Measurements from ENCODE around the gene POTEC.
"Not testable (repeated sequence)": the region's sequence is repeated elsewhere in the genome, so short reads cannot be mapped to it uniquely, and the experiment has no call there.

POTEC gene

DNA sequence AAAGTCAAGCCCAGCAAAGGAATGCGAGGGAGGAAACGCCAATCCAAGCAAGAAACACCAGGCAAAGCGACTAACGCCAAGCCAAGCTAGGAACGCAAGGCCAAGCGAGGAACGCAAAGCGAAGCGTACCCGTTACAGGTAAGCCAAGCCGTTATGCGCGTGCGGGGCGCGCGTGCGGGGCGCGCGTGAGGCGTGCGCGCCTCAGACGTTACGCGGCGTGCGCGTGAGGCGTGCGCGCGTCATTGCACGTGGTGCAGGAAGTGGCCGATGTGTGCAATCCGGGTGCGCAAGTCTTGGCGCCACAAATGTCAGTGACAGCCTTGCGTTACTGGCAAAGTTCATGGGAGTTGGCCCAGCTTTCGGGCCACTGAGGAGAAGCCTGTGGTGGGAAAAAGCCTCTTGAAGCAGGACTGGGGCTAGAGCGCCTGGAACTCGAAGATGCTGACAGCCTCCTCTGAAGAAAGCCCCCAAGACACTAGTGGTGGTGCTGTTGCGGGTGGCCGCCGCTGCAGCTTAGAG is at the start of gene POTEC:
POTEC (minus strand) TSS at position 155 of the 519 bp plus-strand sequence. CDS start 454 bp downstream, outside the sequence.
- DNase-seq (ENCODE audit: insufficient read length, low spot score); FAIRE-seq: not testable (repeated sequence)

GRCh38 chr18:14577971-14578370 is 34.6 kb upstream of the POTEC start:
- no peak for FAIRE-seq

GRCh38 chr18:14559502-14559901 is 16.1 kb upstream of the POTEC start:
- DNase-seq (ENCODE audit: insufficient read length, low spot score); FAIRE-seq: not testable (repeated sequence)

More at GRCh38 chr18:14577971-14578370, 34.6 kb upstream of the POTEC start:
- DNase-seq (ENCODE audit: insufficient read length, low spot score), result no peak

GRCh38 chr18:14531659-14532058 is 11.7 kb downstream of the POTEC start:
- not testable (repeated sequence) for FAIRE-seq; DNase-seq (ENCODE audit: insufficient read length, low spot score)

DNA sequence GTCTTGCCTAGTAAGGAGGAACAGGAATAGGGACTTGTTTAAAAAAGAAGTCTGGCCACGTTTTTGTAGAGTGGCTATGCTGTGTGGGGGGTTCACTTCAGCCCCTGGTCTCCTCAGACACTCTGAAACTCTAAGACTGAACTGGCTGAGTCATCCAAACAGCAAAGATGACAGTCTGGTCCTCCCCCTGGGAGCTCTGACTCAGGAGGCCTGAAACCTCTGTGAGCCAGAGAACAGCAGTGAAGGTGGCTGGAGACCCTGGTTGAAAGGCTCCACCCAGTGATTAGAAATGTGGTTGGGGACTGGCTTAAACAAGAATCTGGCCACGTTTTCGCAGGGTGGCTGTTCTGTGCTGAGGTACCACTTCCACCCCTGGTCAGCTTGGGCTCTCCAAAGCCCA is 32.7 kb downstream of the POTEC start:
- not testable (repeated sequence) for FAIRE-seq; DNase-seq (ENCODE audit: insufficient read length, low spot score)

DNA sequence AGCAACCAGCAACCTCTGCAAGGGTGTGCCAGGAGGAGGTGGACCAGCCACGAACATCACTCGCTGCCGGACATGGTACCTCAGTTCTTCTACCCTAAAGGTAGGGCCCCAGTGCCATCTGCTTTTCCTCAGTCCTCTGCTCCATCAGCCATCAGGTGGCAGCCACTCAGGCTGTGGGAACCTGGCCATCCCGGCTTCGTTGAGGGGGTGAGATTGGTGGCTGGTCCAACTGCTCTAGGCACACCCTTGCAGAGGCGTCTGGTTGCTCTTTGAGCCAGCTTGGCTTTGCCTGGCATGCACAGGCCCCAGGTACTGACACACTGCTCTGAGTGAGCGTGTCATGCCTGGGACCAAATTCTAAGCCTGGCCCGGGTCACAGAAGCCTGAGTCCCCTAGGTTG is 39.7 kb downstream of the POTEC start:
- not testable (repeated sequence) for FAIRE-seq; DNase-seq (ENCODE audit: insufficient read length, low spot score)

DNA sequence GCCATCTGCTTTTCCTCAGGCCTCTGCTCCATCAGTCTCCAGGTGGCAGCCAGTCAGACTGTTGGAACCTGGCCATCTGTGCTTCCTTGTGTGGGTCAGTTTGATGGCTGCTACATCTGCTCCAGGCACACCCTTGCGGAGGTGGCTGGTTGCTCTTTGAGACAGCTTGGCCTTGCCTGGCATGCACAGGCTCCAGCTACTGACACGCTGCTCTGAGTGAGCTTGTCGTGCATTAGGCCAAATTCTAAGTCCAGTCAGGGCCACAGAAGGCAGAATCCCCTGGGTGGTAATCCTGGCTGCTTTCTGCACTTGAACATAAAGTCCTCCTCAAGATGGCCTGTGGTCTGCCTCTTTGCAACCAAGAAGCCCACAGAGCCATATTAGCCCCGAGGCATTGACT is 41.5 kb downstream of the POTEC start:
- not testable (repeated sequence) for FAIRE-seq; DNase-seq (ENCODE audit: insufficient read length, low spot score)

DNA sequence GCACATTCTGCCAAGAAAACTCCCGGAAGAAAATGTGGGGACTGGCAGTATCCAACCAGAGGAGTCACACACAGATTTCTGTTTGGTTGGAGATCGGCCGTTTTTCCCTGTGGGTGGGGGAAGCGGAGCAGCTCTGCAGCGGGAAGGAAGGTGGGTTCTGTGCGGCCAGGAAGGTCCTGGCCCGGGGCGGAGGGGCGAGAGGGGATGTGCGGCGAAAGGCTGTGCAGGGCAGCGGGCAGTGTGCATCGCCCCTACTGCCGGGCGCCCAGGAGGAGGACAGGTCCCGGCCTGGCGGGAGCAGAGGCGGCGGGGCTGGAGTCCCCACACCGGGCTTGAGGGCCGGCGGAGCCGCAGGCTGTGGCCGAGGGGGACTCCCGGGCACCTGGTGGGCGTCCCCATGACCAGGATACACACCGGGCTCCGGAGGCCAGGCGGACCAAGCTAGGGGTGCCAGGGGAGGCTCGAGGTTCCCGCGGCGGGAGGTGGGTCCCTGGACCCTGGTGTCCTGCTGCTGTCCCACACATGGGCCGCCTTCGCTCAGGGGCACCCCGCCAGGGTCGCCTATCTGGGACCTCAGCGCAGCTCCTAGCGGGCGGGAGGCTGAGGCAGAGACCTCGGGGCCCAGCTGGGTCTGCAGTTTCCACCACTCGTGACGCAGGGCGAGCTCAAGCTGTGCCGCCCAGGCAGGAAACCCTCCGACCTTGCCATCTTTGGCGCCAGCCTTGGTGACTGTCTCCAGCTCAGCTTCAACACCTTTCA is 54.0 kb downstream of the POTEC start:
- not testable (repeated sequence) for DNase-seq (ENCODE audit: insufficient read length, low spot score); FAIRE-seq

GRCh38 chr18:14488789-14489188 is 54.6 kb downstream of the POTEC start:
- not testable (repeated sequence) for DNase-seq (ENCODE audit: insufficient read length, low spot score); FAIRE-seq

DNA sequence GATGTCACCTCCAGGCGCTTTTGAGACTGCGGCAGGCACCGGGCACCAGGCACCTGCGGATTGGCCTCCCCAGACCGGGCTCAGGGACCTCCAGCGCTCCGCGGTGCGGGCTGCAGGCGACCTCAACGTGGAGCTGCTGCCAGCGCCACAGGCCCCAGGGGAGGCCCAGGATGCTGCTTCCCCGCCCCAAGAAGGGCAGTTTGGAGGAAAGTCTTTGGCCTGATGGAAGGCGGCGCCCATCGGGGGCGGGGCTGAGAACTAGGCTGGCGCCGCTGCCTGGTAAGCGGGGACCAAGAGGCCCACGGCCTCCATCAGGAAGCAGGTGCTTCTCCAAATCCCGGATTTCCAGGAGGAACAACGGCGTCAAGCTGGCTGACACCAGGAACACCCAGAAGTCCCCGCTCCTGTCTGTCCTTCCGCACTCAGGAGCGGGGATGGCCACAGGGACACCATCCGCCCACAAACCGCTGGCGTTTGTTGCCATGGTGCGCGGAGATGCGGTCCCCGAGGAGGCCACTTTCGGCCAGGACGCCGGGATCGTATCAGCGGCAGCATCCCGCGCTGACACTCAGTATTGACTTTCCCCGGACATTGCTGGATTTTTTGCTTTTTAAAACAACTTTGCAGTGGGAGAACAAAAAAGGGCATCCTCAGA is 56.3 kb downstream of the POTEC start:
- not testable (repeated sequence) for FAIRE-seq; DNase-seq (ENCODE audit: insufficient read length, low spot score)

- not testable (repeated sequence) for FAIRE-seq; DNase-seq (ENCODE audit: insufficient read length, low spot score)
Observed at GRCh38 chr18:14479076-14479475, 64.3 kb downstream of the POTEC start.

- DNase-seq (ENCODE audit: insufficient read length, low spot score), result not testable (repeated sequence)
Observed at GRCh38 chr18:14475520-14475919, 67.9 kb downstream of the POTEC start.

DNA sequence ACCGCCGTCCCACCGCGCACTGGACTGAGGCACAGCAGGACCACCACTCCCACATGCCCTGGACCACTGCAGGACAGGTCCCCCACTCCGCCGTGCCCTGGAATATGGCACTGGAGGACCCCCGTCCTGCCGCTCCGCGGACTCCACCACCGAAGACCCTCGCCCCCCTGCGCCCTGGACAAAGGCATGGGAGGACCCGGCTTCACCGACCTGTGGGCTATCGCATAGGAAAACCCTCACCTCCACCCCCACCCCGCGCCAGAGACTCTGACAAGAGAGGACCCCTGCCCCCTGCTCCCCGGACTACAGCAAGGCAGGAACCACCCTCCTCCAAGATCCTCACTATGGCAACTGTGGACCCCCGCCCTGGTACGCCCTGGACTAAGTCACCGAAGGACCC is 68.6 kb downstream of the POTEC start:
- not testable (repeated sequence) for DNase-seq (ENCODE audit: insufficient read length, low spot score); FAIRE-seq

More at GRCh38 chr18:14475520-14475919, 67.9 kb downstream of the POTEC start:
- not testable (repeated sequence) for FAIRE-seq

- not testable (repeated sequence) for DNase-seq (ENCODE audit: insufficient read length, low spot score); FAIRE-seq
Observed at GRCh38 chr18:14474007-14474720, 69.2 kb downstream of the POTEC start.

DNA sequence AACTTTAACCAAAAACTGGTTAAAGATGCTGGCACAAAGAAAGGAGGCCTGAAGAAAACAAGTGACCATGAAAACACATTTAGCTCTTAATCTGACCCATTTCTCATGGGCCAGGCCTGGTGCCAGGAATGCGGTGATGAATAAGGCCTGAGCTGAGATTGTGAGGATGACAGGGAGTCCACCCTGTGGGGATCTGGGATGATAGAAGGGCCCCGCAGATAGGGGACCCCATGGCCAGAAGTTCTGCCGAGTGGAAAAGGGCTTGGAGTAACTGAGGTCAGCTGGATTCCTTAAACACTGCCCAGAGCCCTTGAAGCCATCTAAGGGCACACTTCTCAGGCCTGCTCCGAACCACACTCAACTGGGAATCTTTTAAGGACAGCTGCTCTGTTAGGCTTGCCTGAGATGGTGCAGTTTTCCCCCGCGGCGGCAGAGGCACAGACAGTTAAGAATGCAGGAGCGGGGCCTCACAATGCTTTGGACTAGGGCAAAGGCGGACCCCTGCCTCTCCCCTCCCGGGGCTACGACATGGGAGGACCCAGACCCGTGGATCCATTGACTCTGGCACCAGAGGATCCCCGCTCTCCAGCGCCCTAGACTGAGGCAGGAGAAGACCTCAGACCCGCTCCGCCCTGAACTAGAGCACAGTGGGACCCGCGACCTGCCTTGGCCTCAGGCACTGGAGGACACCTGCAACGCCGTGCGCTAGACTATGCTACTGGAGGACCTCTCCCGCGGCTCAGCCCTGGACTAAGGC is 70.0 kb downstream of the POTEC start:
- not testable (repeated sequence) for DNase-seq (ENCODE audit: insufficient read length, low spot score); FAIRE-seq

GRCh38 chr18:14471286-14471685 is 72.1 kb downstream of the POTEC start:
- not testable (repeated sequence) for FAIRE-seq; DNase-seq (ENCODE audit: insufficient read length, low spot score)

GRCh38 chr18:14470446-14470845 is 73.0 kb downstream of the POTEC start:
- not testable (repeated sequence) for DNase-seq (ENCODE audit: insufficient read length, low spot score); FAIRE-seq

DNA sequence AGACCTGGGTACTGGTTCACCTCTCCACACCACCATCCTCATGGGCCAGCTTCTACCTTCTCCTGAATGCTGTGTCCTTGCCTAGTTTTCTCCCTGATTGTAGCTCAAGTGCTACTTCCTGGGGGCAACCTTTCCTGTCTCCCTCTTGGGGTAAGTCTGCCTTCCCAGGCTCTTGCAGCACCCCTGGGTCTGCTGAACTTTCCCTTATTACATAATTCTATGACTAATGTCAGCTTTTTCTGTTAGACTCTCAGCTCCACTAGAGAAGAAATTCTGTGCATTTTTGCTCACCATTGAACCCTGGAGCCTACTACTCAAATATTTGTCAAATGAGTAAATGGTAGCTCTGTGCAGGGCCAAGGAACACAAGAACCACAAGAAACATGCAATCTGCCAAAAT is 73.4 kb downstream of the POTEC start:
- DNase-seq (ENCODE audit: insufficient read length, low spot score); FAIRE-seq: not testable (repeated sequence)

GRCh38 chr18:14465989-14466388 is 77.4 kb downstream of the POTEC start:
- FAIRE-seq; DNase-seq (ENCODE audit: insufficient read length, low spot score): not testable (repeated sequence)

Data from GM19239 (cell line).